Suprapubic skin (tissue), 4 donors: ENCODE data around the gene PPP2R2D. TPM values are rescaled to one million over a fixed set of nuclear protein-coding genes. Genes with fewer than 3 reads are reported as not detected.
A peak's percentile ranks its signal among the peaks of the same experiment; 100 is the strongest.

Source experiments
- DNase-seq, 2 donors: peaks; one replicate each; pipeline ENCODE4 v3.0.0-alpha.2; 2019; ENCODE audit warnings: low spot score in 2 of 2
- H3K27ac ChIP-seq: fragments of 200-600 bp; sonication (generic); one replicate; pipeline ENCODE4 v1.5.1; 2019
- H3K27me3 ChIP-seq: fragments of 200-600 bp; sonication (generic); one replicate; pipeline ENCODE4 v1.5.1; 2019
- H3K36me3 ChIP-seq: fragments of 200-600 bp; sonication (generic); one replicate; pipeline ENCODE4 v1.5.1; 2019
- H3K4me1 ChIP-seq: fragments of 200-600 bp; sonication (generic); one replicate; pipeline ENCODE4 v1.5.1; 2019
- H3K4me3 ChIP-seq: fragments of 200-600 bp; sonication (generic); one replicate; pipeline ENCODE4 v1.5.1; 2019; ENCODE audit warnings: mild to moderate bottlenecking
- H3K9me3 ChIP-seq: fragments of 200-600 bp; sonication (generic); one replicate; pipeline ENCODE4 v1.5.1; 2019
- CTCF ChIP-seq, 2 donors: fragments of 200-600 bp in 1 of 2; fragments of 450-650 bp in 1 of 2; sonication (generic) in 1 of 2; IDR thresholded peaks; one replicate each; pipeline ENCODE4 v1.5.1; 2016 to 2019; ENCODE audit warnings: antibody characterized with exemption in 2 of 2, mild to moderate bottlenecking in 1 of 2, moderate library complexity in 1 of 2
- EP300 ChIP-seq: sonication (generic); formaldehyde crosslinking; IDR thresholded peaks from one replicate; pipeline ENCODE4 v1.6.1; 2017; ENCODE audit warnings: antibody characterized with exemption
- POLR2A ChIP-seq, 2 donors: fragments of 450-650 bp; IDR thresholded peaks; one replicate each; pipeline ENCODE4 v1.6.1; 2017; ENCODE audit warnings: antibody characterized with exemption in 2 of 2, mild to moderate bottlenecking in 2 of 2, moderate library complexity in 2 of 2
- POLR2AphosphoS5 ChIP-seq, 3 donors: sonication (generic); formaldehyde crosslinking; IDR thresholded peaks; one replicate each; pipeline ENCODE4 v1.6.1; 2017; ENCODE audit warnings: antibody characterized with exemption in 3 of 3
- WGBS: methylation state at CpG from one replicate; pipeline ENCODE4 v1.1.5; 2018; 5-methylcytosine and 5-hydroxymethylcytosine counted together
- total RNA-seq, 4 donors: library from RNA; depleted of rRNA; stranded (reverse); fragments of >200 nt; gene quantifications; one replicate each; pipeline ENCODE4 v1.1.0, GENCODE V29; 2016

PPP2R2D gene
- 10 to 100 TPM; 22.6 to 67.2 (median 30.1) TPM for total RNA-seq

DNA sequence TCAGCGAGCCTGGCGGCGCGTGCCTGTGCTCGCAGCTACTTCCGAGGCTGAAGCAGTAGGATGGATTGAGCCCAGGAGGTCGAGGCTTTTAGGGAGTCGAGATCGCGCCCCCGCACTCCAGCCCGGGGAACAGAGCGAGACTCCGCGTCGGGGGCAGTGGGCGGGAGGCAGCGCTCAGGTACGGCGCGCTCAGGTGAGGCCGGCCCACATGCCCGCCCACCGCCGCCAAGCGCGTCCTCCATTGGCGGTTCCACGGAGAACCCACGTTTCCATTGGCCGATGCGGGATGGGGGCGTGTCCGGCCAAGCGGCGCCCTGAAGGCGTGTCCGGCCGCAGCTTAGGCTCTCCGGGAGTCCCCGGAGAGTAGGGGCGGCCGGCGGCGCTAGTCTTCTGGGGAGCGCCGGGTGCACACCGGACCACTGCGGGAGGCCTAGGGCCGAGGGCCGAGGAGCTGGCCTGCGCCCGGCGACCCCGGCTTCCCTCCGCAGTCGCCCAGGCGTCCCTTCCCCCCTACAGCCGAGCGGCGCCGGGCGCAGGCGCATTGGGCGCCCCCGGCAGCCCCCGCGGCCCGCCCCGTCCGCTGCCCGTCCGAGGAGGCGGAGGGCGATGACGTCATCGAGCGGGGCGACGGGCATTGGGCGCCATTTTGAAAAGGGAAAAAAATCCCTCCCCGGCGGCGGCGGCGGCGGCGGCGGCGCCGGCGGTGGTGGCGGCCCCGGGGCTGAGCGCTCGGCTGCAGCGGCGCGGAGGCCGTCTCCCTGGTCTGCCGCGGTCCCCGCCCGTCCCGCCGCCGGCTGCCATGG, at the start of gene PPP2R2D:
PPP2R2D (plus strand) TSS at position 659 of the 803 bp plus-strand sequence; CDS start at position 800, 141 bp downstream.
- under 1% methylated on average over 45 of the region's 107 CpGs for WGBS
- H3K4me3 ChIP-seq, result peak within 1 kb of the TSS; percentile 99

GRCh38 chr10:131851346-131851745, 49.5 kb upstream of the PPP2R2D start:
- Histone ChIP-seq H3K27me3 (peaks cover 23% of the 10 kb centered on the region), H3K9me3 (no peaks in the 10 kb centered on the region), H3K4me3 (no peak overlapping the region), H3K36me3 (no peaks in the 10 kb centered on the region), H3K27ac (no peak overlapping the region), H3K4me1 (no peaks in the 10 kb centered on the region)
- no peak for TF ChIP-seq POLR2A (IDR thresholded peaks at IDR 0.05)
- TF ChIP-seq EP300, result no peak
- no peak for TF ChIP-seq CTCF (IDR thresholded peaks at IDR 0.05)
- TF ChIP-seq POLR2AphosphoS5 (IDR thresholded peaks at IDR 0.05), result no peak
- peak in 1 of 2 donors; percentile 35 for DNase-seq
- 88% methylated on average over 11 of the region's 11 CpGs for WGBS

More for the DNA sequence above, at the start of gene PPP2R2D:
- Histone ChIP-seq H3K27me3 (peaks cover 6% of the 10 kb centered on the region), H3K36me3 (peaks cover 3% of the 10 kb centered on the region), H3K27ac (peak within 1 kb of the TSS; percentile 93), H3K4me1 (peaks cover 44% of the 10 kb centered on the region), H3K9me3 (no peaks in the 10 kb centered on the region)
- peak; percentile 95 to 96 for DNase-seq
- TF ChIP-seq POLR2A (IDR thresholded peaks at IDR 0.05), result peak in 1 of 2 donors; percentile 27
- TF ChIP-seq CTCF (IDR thresholded peaks at IDR 0.05), result no peak
- no peak for TF ChIP-seq POLR2AphosphoS5 (IDR thresholded peaks at IDR 0.05)

DNA sequence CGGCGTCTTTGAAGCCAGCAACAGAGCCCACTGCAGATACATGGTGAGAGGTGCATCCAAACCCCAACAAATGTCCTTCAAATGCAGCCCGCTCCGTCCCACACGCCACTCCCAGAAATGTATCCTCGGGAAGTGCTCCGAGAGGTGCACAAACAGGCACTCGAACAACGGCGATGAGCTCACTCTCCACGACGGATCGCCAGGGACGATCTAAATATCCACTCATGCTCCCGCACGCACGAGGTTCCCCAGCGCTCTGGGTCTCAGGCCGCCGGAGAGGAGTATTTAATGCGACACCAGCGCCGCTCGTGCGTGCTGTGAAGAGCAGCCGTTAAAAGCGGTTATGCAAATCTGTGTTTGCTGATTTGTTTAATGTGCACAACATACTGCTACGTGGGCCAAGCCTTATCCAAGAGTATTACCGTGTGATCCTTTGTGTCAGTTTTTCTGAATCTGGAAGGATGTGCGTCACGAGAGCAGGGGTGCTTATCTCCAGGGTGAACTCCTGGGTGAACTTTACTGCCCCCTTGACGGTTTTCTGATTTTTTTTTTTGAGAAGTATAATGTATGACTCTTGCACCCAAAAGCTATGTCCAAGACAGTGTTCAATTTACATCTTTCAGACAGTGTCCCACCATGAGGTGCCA, 48.5 kb upstream of the PPP2R2D start:
- no peak overlapping the region for H3K27ac ChIP-seq
- H3K36me3 ChIP-seq, result no peaks in the 10 kb centered on the region
- peak; percentile 36 to 64 for DNase-seq
- H3K9me3 ChIP-seq, result no peaks in the 10 kb centered on the region
- no peaks in the 10 kb centered on the region for H3K4me1 ChIP-seq
- 94% methylated on average over 32 of the region's 32 CpGs for WGBS
- no peak overlapping the region for H3K4me3 ChIP-seq
- TF ChIP-seq POLR2A (IDR thresholded peaks at IDR 0.05) (no peak), CTCF (IDR thresholded peaks at IDR 0.05) (no peak), EP300 (no peak), POLR2AphosphoS5 (IDR thresholded peaks at IDR 0.05) (no peak)
- H3K27me3 ChIP-seq, result peaks cover 32% of the 10 kb centered on the region

DNA sequence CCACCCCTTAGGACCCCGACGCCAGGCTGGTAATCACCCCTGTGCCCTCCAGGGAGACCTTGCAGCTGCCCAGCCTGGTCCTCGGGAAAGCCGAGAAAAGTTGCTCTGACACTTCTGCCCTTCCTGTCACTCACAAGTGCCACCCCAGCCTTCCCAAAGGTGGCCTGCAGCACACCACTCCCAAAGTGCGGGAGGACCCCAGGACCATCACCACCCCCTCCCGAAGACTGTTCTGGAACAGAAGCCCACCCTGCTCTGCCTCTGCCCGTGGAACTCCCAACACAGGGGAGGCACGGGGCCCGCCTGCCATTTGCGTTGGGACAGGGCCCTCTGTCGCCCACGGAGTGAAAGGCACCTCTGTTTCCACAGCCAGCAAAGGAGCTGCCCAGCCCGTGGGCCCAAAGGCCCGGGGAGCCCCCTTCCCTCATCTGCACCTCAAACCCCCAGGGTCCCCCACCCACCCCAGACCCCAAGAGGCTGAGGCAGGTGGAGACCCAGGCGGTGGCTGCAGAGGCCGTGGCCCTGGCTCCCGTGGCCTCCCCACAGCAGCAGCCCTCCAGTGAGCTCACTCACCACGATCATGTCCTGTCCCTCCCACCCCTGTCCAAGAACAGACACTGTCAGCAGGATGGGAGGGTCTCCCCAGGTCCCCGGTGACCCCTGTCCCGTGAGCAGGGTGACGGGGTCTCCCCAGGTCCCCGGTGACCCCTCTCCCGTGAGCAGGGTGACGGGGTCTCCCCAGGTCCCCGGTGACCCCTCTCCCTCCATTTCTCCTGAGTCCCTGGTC, 47.8 kb upstream of the PPP2R2D start:
- Histone ChIP-seq H3K4me1 (no peaks in the 10 kb centered on the region), H3K4me3 (no peak overlapping the region), H3K27me3 (peaks cover 38% of the 10 kb centered on the region), H3K27ac (no peak overlapping the region), H3K36me3 (no peaks in the 10 kb centered on the region), H3K9me3 (no peaks in the 10 kb centered on the region)
- TF ChIP-seq CTCF (IDR thresholded peaks at IDR 0.05) (no peak), POLR2AphosphoS5 (IDR thresholded peaks at IDR 0.05) (no peak), POLR2A (IDR thresholded peaks at IDR 0.05) (no peak), EP300 (no peak)
- peak; percentile 50 to 75 for DNase-seq
- 90% methylated on average over 11 of the region's 25 CpGs for WGBS
